ENCODE results near the gene MRPL23.

DNA sequence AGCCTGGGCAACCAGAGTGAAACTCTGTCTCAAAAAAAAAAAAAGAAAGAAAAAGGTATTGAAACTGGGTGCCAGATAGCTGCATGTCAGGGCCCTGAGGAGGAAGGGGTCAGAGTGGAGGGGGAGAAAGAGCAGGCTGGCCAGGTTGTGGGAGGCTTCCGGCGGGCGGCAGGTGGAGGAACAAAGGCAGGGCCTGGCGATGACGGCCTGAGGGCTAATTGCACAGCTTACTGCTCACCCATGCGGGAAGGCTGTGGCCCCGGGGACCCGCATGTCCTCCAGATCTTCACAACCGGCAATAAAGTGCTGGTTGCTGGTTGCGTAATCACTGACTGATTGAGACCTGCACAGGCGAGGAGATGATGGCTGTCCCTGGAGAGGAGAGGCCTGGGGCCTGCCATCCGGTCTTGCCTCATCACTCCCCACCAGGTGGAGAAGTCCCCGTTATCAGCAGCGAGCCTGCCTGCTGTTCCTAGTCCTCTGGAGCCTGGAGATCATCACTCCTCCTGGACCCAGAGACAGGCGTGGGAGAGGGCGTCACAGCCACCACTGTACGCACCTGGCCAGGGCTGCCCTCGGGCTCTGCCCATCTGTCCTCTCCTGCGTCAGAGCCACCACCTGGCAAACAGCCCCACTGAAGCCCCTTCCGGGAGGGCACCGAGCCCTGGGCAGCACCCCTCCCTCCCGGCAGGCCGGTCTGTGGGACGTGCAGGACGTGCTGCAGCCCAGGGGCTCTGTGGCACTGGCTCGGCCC, 31.8 kb downstream of the MRPL23 start:
- TF ChIP-seq POLR2A (IDR thresholded peaks at IDR 0.05; ENCODE audit: low read depth, low read length): no peak
- no peak for TF ChIP-seq JUN (IDR thresholded peaks at IDR 0.05; ENCODE audit: borderline replicate concordance, insufficient read depth, insufficient read length, low read depth)
- TF ChIP-seq CTCF (IDR thresholded peaks at IDR 0.05; ENCODE audit: extremely low read depth in 1 of 2, insufficient read depth in 1 of 2, low read depth in 1 of 2, low read length in 2 of 2): no peak
- no peak for TF ChIP-seq EZH2 (IDR thresholded peaks at IDR 0.05; ENCODE audit: borderline replicate concordance, low read depth, low read length, severe bottlenecking)
- TF ChIP-seq POLR2AphosphoS5 (IDR thresholded peaks at IDR 0.05; ENCODE audit: insufficient read depth, low read depth, low read length): no peak
